GM18907 (cell line): ENCODE data around the gene PRPSAP2.
"Not testable (repeated sequence)": the region's sequence is repeated elsewhere in the genome, so short reads cannot be mapped to it uniquely, and the experiment has no call there.

Source experiments
- ATAC-seq: cut with Tn5 transposase; IDR thresholded peaks from one replicate; pipeline ENCODE4 v1.9.1; 2021; ENCODE audit warnings: mild to moderate bottlenecking, moderate library complexity; ENCODE audit not compliant: unreplicated experiment

The PRPSAP2 gene, protein sequence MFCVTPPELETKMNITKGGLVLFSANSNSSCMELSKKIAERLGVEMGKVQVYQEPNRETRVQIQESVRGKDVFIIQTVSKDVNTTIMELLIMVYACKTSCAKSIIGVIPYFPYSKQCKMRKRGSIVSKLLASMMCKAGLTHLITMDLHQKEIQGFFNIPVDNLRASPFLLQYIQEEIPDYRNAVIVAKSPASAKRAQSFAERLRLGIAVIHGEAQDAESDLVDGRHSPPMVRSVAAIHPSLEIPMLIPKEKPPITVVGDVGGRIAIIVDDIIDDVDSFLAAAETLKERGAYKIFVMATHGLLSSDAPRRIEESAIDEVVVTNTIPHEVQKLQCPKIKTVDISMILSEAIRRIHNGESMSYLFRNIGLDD

DNA sequence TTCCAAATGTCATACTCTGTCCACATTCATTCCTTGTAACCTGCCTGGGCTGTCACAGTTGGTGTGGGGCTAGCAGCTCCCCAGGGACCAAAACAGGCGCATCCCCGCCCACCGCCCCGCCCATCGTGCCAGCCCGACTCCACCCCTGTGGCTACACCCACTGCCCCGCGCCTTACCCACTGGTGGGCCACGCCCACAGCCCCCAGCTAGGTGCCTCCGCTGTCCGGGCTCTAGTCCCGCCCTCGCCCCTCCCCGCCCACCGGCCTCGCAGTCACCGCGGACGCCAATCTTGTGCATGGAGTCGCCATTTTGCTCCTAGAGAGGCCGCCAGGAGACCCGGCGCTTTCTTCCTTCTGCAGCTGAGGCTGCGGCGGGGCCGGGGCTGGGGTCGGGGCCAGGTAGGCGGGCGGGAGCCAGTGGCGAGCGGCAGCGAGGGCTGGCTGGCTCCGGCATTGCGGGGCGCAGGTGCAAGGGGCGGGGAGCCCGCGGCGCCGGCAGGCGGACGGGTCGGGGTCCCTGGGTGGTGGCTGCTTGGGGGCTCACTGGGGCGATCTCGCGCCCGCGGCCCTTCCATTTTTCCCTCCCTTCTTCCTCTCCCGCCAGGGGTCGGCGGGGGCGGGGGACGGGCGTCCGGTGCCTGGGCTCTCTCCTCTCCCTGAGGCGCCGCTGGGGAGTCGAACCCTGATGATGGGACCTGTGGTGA, at the start of gene PRPSAP2:
PRPSAP2 (plus strand) TSS at position 268 of the 703 bp plus-strand sequence. CDS start 7,703 bp downstream, outside the sequence.
- ATAC-seq: peak; percentile 55

DNA sequence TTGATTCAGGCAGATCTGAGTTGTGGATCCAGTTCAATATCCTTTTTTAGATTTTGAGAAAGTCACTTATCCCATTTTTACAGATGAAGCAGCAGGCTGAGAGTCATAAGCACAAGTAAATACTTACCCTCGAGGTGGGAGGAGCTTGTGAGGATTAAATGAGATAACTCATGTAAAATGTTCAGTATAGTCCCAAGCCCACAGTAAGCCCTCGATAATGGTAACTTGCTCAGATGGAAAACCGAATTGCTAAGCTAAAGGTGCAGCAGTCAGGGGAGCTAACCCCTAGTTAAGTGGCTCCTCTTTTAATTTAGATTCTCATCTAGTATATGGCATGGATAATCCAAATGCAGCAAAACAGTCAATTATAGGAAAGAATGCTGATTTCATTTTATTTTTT, 42.0 kb upstream of the PRPSAP2 start:
- ATAC-seq: not testable (repeated sequence)

DNA sequence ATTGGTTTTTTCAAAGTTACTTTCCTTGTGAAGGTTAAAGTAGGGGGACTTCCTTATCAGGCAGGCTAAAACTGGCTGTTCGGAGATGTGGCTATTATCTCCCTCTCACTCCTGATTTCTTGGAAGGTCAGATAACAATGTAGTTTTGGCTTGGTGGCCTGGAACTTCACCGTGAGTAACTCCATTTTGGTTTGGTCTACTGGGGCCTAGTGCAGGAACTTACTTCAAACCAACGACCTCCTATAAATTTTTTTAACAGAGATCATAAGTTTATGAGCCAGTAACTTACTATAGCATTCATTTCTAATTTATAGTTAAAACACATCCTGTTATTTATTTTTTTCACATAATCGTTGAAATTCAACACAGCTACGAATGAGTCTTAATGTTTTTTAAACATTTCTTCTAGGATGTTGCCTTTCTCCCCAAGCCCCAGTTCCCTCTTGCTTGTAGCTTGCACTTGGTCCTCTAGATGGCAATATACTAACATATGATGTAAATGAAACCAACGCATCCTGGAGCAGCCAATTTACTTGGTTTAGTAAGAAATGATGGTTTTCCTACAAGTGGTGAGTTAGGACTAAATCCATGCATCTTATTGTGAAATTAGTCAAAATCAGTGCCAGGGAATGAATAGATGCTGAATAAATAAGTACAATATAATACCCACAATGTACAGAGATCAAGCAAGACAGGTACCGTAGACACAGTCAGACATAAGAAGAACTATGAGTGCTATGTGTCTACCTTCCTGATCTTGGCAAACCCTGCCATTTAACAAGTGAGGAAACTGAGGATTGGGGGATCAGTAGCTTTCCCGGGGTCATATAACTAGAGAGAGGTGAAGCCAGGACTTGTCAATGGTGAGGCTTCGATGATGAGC, 41.2 kb upstream of the PRPSAP2 start:
- not testable (repeated sequence) for ATAC-seq

DNA sequence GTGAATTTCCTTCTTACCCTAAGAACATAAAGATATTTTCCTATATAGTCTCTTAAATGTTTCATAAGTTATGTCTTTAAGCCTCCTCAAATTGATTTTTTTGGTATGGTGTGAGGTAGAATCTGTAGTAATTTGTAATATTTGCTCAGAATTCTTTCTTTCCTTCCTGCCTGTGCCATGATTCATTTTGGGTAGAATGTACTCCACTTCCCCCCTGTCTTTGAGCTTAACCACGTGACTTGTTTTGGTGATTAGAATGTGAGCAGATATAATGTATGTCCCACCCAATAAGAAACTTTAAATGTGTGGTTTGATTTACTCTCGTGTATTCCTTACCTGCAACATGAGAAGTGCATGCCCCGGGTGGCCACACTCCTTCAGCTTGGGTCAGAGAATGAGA, 36.5 kb upstream of the PRPSAP2 start:
- not testable (repeated sequence) for ATAC-seq

DNA sequence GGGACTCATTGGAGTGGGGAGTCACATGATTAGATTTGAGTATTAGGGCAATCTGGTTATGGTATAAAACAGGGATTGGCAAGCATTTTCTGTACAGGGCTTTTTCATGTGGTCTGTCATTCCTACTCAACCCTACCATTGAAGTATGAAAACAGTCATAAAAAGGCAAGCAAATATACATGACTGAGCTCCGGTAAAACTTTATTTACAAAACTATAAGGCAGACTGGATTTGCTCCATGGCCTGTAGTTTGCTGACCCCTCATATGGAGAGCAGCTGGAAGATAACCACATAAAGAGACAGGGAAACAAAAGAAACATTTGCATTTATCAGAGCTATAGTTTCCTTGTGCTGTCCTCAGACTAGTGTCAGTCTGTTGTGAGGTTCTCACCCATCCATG, 30.3 kb upstream of the PRPSAP2 start:
- not testable (repeated sequence) for ATAC-seq

DNA sequence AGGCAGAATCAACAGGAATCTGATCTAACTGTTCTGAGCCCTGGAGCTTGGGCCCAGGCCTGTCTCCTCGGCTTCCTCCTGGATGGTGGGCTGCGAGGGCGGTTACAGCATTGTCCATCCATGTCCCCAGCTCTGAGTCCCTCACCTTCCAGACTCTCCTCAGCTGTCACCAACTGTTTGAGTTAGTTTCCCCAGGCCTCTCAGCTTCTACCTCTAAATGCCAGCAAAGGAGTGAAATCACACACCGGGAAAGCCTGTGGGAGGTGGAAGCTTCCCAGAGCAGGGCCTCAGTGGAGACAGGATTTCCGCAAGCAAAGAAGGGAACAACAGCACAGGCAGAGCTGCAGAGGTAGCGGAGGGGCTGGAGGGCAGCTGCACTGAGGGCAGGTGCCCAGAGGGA, 9.4 kb upstream of the PRPSAP2 start:
- no peak for ATAC-seq

DNA sequence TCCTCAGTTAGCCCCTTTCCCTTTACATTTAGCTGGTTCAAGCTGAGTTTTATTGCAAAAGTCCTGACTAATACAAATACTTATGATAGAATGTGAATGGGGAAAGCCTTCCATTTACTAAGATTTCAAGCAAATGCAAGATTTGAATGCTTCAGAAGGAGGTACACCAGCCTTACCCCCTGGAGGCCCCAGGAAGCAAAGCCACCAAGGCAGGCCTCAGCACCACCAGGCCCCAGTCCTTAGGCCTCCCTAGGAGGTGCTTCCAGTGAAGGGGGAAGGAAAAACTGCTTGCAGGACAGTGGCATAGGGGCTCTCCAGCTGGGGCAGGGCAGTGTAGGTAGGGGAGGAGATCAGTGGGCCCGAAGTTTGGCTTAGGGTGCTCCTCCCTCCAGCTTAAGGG, 7.3 kb upstream of the PRPSAP2 start:
- ATAC-seq: no peak

DNA sequence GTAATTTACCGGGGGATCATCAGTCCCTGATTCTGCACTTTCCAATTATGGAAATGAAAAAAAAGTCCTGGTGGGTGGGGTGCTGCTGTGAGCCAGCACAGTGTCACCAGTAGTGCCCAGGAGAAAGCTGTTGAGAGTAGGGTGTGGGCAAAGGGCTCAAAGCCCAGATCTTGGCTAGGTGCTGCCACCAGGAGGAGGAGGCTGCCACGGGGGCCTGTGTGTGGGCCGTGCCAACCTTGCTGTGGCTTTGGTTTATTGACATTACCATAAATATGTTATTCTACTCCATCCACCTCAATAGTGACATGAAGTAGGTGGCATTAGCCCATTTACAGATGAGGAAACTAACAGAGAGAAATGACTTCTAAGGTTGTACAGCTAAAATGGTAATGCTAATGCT, 6.7 kb upstream of the PRPSAP2 start:
- no peak for ATAC-seq

DNA sequence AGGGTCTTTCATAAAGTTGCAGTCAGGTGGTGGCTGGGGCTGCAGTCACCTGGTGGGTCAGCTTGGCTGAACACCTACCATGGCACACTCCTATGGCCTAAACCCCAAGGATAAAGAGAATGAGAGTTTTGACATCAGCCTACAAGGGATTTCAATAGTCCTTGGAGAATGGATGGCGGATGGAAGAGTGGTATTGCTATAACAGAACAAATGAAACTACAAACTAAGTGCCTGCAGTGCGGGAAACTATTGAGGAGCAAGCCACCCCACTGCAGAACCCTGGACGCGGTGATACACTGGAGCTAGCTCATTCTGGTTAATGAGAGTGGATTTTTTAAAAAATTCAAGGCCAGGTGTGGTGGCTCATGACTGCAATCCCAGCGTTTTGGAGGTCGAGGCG, 3.0 kb upstream of the PRPSAP2 start:
- ATAC-seq: no peak

DNA sequence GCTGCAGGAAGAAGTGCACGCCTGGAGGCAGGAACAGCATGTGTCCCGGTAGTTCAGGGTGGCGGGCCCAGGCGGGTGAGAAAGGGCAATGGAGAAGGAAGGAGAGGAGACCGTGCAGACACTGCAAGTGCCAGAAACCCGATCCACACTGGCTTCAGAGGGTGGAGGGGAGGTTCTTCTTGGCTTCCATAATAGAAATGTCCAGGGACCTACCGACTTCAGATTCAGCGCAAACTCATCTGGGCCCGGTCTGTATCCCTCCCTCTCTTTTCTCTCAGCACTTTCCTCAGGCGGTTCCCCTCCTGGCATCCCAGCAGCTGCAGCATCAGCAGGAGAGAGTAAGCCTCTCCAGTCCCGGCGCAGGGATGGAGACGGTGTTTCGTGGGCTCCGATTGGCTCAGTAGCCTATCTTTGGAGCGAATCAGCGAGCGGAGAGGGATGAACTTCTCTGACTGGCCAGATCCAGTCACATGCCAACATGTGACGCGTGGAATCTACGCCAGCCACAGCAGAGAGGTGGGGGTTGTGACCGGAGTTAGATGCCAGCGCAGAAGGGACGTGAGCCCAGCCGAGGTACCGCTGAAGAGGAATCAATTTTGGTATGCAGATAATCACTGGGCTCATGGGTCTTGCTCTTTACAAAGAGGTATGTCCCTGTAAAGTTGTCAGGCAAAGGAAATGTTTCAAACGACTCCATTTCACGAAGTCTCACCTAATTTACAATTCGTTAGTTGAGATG, 1.9 kb upstream of the PRPSAP2 start:
- peak; percentile 72 for ATAC-seq

DNA sequence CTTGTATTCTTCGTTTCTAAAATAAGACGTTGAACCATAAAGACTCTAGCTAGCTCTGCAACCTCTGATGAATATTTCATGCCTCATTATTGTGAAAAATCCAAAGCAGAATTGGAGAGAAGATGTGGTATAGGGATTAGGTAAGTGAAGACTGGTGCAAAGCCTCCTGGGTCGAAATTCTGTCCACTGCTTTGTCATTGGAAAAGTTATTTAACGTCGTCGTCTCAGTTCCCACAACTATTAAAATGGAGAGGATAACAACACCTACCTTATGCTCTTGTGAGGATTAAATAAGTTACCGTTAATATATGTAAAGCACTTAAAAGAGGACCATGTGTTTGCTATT, 1.4 kb upstream of the PRPSAP2 start:
- no peak for ATAC-seq

DNA sequence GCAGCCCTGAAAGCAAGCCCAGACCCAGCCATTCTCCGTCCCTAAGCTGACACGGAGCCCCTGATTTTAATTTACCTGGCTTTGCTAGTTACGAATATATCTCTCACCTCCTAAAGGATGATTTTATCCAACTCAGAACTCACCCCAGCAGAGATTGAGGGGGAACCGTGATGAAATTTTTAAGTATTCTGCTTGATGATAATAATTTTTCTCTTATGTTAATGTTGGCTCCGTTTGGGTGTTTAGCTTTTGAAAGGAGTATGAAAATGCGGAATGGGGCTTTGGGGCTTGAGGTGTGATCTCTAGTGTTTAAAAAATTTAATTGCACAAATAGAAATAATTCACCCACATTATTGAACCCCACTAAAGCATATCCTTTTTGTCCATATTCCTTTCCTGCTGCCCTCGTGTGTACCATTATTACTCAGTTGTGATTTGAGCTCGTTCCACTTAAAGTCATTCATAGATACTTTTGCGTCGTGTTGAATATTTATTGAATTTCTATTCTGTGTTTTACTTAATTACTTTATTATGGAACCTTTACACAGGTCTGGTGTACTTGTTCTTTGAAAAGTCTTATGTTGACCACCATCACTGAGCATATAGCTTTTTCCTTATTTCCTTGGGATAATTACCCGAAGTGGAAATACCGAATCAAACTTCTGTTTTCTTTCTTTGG, 775 bp downstream of the PRPSAP2 start:
- no peak for ATAC-seq

DNA sequence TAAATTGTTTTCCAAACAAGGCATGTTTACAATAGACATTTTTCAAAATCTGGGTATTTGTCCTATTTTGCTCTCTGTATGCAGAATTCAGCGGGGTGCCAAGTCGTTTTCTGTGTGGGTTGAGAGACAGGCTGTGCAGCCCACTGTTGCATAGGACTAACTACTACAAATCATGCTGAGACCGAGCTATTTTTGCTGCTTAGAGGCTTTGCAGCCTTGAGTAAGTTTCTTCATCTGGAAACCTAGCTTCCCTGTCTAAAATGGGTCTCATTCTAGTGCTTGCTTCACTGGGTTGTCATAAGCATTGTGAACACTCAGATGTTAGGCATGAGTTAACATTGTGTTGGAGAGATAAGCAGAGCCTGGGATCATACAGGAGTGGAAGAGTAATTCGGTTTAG, 1.3 kb downstream of the PRPSAP2 start:
- ATAC-seq: no peak

DNA sequence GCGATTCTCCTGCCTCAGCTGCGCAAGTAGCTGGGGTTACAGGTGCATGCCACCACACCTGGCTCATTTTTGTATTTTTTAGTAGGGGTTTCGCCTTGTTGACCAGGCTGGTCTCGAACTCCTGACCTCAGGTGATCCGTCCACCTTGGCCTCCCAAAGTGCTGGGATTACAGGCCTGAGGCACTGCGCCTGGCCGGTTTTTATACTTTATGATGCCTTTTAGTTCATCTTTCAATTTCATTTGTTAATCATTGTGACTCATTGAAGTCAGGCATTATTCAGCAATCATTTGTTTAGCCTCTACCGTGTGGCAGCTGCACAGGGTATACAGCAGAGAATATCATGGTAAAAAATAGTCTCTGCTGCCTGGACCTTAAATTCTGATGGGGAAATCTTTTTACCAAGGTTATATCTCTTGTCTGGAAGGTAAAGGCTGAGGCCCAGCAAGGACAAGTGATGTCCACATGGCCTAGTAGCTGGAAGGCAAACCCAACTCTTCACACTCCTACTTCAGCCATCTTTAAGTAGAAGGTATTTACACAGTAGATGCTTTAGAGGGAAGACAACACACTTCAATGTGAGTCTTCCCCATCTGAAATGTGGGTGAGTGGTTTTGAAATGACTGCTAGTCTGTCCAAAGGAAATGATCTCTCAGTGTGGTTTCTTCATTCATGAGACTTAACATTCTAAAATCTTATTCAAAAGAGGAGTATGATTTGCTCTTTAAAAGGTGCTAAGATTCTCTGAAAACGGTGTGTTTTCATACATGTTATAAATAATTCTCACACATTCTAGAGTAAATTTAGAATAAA, 2.4 kb downstream of the PRPSAP2 start:
- peak; percentile 41 for ATAC-seq

DNA sequence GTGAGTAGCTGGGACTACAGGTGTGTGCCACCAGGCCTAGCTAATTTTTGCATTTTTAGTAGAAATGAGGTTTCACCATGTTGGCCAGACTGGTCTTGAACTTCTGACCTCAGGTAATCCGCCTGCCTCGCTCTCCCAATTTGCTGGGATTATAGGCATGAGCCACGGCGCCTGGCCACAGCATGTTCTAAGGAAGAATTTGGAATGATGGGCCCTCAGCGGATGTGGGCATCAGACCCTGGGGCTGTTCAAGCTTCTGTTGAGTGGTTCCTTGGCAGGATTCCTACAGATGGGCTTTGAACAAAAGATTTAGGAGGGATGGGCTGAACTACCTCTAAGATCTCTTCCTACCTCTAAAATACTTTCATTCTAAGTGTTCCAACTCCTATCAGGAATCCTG, 4.1 kb downstream of the PRPSAP2 start:
- ATAC-seq: no peak

DNA sequence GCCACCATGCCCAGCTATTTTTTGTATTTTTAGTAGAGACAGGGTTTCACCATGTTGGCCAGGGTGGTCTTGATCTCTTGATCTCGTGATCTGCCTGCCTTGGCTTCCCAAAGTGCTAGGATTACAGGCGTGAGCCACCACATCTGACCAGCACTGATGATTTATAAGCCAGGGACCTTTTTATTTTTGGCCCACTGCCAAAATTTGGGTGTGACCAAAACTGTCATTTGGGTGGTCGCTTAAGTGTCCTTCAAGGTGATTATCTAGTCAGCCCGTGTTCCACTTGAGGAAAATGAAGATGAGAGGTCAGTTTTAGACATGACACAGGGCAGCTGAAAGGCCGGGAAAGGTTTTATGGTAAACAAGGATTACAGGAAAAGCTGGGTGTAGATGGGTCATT, 7.1 kb downstream of the PRPSAP2 start:
- not testable (repeated sequence) for ATAC-seq

DNA sequence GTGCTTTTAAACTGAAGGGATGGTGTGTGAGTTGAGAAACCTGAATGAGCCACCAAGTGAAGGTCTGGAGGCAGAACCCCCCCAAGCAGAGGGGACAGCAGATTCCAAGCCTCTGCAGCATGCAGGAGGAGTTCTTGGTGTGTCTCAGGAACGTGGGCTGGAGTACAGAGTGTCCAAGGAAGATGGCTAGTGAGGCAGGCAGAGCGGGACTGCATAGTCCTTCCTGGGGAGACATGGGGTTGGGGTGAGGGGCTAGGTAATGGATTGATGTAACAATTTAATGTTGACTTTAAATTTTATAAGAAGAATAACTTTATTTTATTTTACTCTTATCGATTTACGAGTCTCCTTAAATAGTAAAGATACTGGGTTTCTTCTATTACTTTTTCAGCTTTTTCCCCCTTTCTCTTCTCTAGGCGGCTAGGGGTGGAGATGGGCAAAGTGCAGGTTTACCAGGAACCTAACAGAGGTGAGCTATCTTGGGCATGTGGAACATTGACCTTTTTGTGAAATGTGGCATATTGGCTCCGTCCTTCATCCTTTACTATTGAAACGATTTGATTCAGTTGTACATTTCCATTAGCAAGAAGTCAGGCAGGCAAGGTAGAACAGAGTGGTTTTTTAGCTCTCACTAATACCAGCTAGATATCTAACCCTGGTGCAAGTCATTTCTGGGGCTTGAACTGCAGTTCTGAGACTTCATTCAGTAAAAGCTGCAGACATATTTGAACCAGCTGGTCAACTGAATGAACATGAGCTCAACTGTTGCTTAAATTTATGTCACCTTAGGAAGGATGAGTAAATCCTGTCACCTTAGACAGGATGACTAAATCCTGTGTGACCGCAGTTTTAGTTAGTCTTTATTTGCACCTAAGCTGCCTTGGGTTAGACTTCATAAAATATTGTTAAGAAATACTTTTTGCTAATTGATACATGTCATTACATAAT, 9.2 kb downstream of the PRPSAP2 start:
- ATAC-seq: no peak

DNA sequence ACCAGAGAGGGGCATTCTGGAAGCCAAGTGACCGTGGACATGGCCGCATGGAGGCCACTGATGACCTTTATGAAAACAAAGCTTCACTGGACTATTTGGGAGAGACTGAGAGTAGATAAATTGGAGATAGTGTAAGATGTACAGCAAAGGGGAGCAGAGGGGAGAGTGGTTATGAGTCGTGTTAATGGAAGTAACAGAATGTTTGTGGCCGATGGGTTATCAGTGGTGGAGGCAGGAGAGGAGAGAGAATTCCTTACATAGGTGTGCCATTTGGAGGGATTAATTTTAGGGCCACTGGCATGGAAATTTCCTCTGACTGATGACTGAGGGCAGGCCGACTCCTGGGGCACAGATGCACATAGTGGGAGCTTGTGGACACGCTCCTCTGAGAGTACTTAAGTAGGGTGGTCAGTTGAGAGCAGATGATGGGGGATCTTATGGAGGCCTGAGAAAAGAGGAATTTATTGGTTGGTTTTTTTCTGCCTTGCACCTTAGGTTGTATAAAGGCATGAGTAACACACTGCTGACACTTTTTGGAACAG, 19.2 kb downstream of the PRPSAP2 start:
- no peak for ATAC-seq
